ENCODE results near the gene TSC2.

DNA sequence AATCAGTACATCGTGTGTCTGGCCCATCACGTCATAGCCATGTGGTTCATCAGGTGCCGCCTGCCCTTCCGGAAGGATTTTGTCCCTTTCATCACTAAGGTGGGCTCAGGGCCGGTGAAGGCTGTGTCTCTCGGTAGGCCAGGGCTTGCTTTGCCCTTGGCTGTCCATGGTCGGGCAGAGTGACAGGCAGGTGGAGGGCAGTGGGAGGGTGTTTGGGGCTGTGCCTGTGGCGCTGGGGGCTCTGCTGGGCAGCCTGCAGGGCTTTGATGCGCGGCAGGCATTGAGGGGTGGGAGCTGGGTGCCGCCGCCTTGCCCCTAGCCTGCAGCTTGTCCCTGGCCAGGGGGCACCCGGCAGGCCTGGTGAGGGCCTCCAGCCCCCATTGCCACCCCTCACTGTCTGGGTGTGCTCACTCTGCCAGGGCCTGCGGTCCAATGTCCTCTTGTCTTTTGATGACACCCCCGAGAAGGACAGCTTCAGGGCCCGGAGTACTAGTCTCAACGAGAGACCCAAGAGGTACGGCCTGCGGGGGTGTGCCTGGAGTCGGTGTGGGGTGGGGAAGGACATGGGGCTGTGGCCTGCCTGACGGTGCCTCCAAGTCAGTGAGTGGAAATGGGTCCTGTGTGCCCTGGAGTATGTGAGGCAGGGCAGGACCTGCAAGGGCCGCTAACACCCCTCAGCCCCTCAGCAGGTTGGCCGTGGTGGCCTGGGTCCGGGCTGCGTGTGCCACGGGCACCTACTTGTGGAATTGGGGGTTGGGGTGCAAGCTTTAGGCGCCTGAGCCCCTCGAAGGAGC is 28.5 kb downstream of the TSC2 start:
- TF ChIP-seq POLR2A (IDR thresholded peaks at IDR 0.05) (no peak), CTCF (IDR thresholded peaks at IDR 0.05) (no peak), EP300 (IDR thresholded peaks at IDR 0.05) (no peak)
